Stimulated activated CD4-positive, alpha-beta T cell treated with anti-CD3 and anti-CD28 coated beads, Interleukin-12 subunit alpha, Interleukin-12 subunit beta, amount 100 ng/mL, for 48 hours (primary cell): ENCODE data around the gene SMIM1.
A peak's percentile ranks its signal among the peaks of the same experiment; 100 is the strongest.
"Not testable (repeated sequence)": the region's sequence is repeated elsewhere in the genome, so short reads cannot be mapped to it uniquely, and the experiment has no call there.

Source experiments
- DNase-seq, 3 donors: peaks; one replicate each; pipeline ENCODE4 v3.0.0-alpha.2; 2020; ENCODE audit warnings: low read depth in 2 of 3, low spot score in 1 of 3

Gene SMIM1

GRCh38 chr1:3789421-3790300, 17.1 kb downstream of the SMIM1 start:
- no peak for DNase-seq

DNA sequence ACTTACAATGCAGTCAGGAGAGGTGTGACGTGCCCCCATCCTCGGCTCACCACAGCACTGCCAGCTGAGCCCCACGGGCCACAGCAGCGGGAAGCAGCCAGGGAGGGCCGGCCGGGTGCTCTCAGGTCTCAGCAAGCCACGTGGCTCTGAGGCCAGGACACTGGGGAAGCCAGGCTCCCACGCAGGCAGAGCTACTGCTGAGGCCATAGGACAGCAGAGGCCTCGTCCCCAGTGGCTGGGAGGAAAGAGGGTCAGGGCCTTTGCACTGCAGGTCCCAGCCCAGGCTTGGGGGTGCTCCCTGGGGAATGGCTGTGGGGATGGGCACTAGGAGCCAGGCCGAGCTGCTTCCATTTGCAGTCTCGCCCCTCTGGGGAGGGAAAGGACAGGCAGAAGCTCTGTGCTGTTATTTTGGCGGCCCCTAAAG, 18.0 kb downstream of the SMIM1 start:
- no peak for DNase-seq

- no peak for DNase-seq
Observed at GRCh38 chr1:3790952-3791351, 18.4 kb downstream of the SMIM1 start.

GRCh38 chr1:3795453-3796214, 23.1 kb downstream of the SMIM1 start:
- no peak for DNase-seq

- peak; percentile 85 to 95 (median 90) for DNase-seq
Observed at GRCh38 chr1:3796215-3797061, 23.9 kb downstream of the SMIM1 start, which contains the start of gene LRRC47. TSS of gene LRRC47 (minus strand) at chr1:3796498. CDS start at chr1:3796476, 22 bp downstream.

DNA sequence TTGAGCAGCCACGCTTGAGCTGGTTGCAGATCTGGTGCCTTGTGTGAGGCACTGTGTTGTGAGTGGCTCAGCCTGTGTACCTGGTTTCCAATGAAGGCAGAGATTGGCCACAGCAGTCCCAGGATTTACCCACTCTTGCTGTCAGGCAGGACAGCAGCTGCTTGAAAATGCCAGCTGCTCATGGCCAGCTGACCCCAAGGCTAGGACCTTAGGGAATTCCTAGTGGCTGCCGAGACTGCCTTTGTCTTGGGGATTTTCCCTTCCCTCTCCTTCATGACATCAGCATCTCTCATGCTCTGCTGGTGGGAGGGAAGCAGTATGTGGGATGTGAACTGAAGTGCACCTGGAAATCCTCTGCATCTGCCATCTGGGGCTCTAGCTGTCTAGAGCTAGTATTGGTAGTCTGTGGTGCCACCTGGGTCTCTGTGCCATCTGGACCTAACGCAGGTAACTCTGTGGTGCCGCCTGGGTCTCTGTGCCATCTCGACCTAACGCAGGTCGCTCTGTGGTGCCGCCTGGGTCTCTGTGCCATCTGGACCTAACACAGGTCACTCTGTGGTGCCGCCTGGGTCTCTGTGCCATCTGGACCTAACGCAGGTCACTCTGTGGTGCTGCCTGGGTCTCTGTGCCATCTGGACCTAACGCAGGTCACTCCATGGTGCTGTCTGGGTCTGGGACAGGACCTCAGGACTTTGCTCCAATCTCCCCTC, 27.6 kb downstream of the SMIM1 start:
- no peak for DNase-seq

DNA sequence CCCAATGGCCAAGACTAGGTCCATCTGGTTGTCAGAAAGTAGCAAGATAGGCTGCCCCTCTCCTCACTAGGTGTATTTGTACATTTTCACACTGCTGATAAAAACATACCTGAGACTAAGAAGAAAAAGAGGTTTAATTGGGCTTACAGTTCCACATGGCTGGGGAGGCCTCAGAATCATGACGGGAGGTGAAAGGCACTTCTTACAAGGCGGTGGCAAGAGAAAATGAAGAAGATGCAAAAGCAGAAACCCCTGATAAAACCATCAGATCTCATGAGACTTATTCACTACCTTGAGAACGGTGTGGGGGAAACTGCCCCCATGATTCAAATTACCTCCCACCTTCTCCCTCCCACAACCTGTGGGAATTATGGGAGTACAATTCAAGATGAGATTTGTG, 28.2 kb downstream of the SMIM1 start:
- DNase-seq, result peak in 1 of 3 donors; percentile 4

GRCh38 chr1:3803905-3804626, 31.5 kb downstream of the SMIM1 start:
- DNase-seq, result no peak

DNA sequence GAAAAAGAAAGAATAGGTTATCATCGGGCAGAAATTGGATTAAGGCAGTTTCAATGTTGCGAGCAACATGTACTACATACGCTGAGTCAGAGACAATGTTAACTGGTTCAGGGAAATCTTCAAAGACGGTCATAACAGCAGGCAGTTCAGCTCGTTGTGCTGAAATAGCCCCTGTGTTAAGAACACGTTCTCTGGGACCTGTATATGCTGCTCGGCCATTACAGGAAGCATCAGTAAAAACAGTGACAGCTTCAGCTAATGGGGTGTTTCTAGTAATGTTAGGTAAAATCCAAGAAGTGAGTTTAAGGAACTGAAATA, 32.0 kb downstream of the SMIM1 start:
- DNase-seq, result not testable (repeated sequence)

DNA sequence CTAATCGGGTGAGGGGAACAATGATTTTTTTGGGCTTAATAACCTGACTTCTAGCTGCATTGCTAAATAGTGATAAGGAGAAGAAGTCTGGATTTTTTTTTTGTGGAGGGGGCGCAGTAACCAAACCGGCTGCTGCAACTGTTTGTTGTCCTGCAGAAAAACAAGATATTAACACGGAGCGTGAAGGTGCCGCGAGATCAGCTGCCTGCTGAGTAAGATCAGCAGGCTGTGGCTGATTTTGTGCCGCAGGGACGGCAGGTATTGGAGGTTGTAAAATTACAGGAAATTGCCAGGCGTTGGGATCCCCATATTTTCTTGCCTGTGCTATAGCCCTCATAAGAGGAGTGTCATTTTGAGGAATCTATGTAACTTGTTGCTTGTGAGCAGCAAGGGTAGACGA, 32.5 kb downstream of the SMIM1 start:
- no peak for DNase-seq

DNA sequence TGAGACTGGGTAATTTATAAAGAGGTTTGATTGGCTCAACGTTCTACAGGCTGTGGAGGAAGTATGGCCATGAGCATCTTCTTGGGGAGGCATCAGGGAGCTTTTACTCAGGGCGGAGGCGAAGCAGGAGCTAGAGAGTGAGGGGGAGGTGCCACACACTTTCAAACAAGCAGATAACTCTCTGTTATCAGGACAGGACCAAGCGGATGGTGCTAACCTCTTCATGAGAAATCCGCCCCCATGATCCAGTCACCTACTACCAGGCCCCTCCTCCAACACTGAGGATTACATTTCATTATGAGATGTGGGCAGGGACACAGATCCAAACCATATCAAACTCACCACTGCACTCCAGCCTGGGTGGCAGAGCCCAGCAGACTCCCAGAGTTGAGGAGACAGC, 35.2 kb downstream of the SMIM1 start:
- no peak for DNase-seq

GRCh38 chr1:3809680-3810079, 37.1 kb downstream of the SMIM1 start:
- no peak for DNase-seq

GRCh38 chr1:3810149-3810761, 37.7 kb downstream of the SMIM1 start:
- not testable (repeated sequence) for DNase-seq

DNA sequence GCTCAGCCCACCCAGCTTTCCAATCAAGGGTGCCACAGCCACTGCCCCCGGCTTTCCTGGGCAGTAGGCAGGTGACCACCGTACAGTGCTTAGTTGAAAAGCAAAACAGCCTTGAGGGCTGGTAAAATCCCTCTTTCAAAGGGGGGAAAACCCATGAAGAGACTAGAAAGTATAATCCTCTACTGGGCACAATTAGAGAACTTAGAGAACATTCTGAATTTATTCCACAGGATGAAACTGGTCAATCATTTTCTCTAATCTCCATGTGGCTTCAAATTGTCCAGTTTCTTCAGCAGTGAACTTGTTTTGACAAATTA, 39.0 kb downstream of the SMIM1 start:
- DNase-seq, result no peak

DNA sequence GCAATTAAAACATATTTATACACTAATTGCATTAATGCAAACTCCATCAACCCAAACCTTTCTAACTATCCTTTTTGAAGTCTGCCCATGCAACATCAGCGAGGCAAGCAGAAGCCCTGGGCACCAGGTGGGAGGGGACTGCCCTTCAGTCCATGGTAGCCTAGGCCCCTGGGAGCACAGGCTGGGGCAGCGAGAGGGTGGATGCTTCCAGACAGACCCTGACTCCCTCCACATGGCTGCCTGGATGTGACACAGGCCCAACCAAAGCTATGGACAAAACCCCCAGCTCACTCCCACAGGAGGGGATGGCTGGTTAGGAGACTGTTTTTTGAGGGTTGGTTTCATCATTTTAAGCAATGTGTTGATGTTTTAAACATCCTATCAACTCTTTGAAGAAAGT, 41.5 kb downstream of the SMIM1 start:
- no peak for DNase-seq

GRCh38 chr1:3814771-3815561, 42.4 kb downstream of the SMIM1 start:
- DNase-seq, result no peak

DNA sequence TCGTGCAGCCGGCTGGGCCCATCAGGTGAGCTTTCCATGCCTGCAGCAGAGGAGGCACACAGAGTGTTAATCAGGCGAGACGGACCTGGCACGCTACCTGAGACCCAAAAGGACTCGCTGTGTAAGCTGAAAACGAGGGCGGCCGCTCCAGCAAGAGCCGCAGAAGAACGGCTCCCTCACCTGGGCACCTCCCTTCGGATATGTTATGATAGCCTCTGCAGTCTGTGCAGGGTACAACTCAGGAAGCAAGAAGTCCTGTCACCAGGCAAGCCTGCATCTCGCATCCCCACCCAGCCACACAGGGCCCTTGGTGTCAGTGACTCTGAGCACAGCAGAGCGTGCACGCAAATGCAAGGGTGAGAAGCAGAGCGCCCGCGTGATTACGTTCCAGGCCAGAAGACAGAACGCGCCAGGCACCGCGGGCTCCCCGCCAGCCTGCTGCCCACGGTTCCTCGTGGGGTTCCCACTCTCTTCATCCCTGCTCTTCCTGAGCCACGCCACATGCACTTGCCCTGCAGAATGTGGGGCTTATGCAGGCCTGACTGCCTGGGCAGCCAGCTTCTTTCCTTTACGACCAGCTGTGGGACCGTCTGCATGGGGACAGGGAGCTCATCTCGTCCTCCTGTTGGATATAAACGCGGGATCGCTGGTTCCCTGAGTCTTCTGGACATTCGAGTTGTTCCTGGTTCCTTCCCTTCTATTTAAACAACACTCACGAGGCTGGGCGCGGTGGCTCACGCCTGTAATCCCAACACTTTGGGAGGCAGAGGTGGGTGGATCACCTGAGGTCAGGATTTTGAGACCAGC, 44.0 kb downstream of the SMIM1 start:
- DNase-seq, result no peak

GRCh38 chr1:3817138-3817740, 44.7 kb downstream of the SMIM1 start:
- no peak for DNase-seq
